ENCODE results near the gene GPRIN1. TPM values are rescaled to one million over a fixed set of nuclear protein-coding genes. Genes with fewer than 3 reads are reported as not detected.
A peak's percentile ranks its signal among the peaks of the same experiment; 100 is the strongest.

Gene GPRIN1
- total RNA-seq, 2 donors from 2014 or later = 1.4 to 2.0 TPM

- Mint-ChIP-seq H3K36me3 (ENCODE audit: insufficient read depth in 2 of 2) (no peaks in the 10 kb centered on the region), H3K4me1 (ENCODE audit: low read depth) (peaks cover 10% of the 10 kb centered on the region), H3K27me3 (ENCODE audit: low read depth) (peaks cover 48% of the 10 kb centered on the region), H3K4me3 (no peak overlapping the region), H3K27ac (no peak overlapping the region), H3K9me3 (no peaks in the 10 kb centered on the region)
- no peak for DNase-seq
- no peak for ATAC-seq (replicated peaks in 1 of 2)
These were observed 27.6 kb upstream of the GPRIN1 start for GRCh38 chr5:176637556-176637955.

- H3K36me3 Mint-ChIP-seq (ENCODE audit: insufficient read depth in 2 of 2) = no peaks in the 10 kb centered on the region
- H3K27me3 Mint-ChIP-seq (ENCODE audit: low read depth) = peaks cover 59% of the 10 kb centered on the region
- H3K4me1 Mint-ChIP-seq (ENCODE audit: low read depth) = peaks cover 10% of the 10 kb centered on the region
- no peak overlapping the region for H3K4me3 Mint-ChIP-seq
- H3K27ac Mint-ChIP-seq = no peak overlapping the region
- ATAC-seq (replicated peaks in 1 of 2) (no peak), DNase-seq (no peak)
- H3K9me3 Mint-ChIP-seq = no peaks in the 10 kb centered on the region
These were observed 26.5 kb upstream of the GPRIN1 start for GRCh38 chr5:176636426-176636825.

DNA sequence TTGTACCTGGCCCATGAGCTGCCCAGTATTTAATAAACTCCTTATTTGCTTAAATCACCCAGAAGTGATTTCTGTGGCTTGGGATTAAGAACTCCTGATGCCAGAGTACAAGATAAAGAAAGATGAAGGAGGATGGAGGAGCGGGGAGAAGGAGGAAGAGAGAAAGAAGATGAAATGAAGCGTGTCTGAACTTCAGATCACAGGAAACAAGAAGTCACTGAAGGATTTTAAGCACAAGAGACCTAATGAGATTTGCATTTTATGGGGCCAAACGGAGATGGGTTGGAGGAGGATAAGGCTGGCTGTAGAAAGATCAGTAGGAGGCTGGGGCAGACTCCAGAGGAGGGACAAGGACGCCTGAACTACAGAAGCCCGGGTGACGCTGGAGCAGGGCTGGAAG lies 23.6 kb upstream of the GPRIN1 start:
- no peak overlapping the region for H3K4me3 Mint-ChIP-seq
- H3K27me3 Mint-ChIP-seq (ENCODE audit: low read depth) = peaks cover 81% of the 10 kb centered on the region
- DNase-seq = no peak
- no peaks in the 10 kb centered on the region for H3K36me3 Mint-ChIP-seq (ENCODE audit: insufficient read depth in 2 of 2)
- ATAC-seq (replicated peaks in 1 of 2) = no peak
- H3K27ac Mint-ChIP-seq = no peak overlapping the region
- H3K9me3 Mint-ChIP-seq = no peaks in the 10 kb centered on the region
- H3K4me1 Mint-ChIP-seq (ENCODE audit: low read depth) = peaks cover 17% of the 10 kb centered on the region

DNA sequence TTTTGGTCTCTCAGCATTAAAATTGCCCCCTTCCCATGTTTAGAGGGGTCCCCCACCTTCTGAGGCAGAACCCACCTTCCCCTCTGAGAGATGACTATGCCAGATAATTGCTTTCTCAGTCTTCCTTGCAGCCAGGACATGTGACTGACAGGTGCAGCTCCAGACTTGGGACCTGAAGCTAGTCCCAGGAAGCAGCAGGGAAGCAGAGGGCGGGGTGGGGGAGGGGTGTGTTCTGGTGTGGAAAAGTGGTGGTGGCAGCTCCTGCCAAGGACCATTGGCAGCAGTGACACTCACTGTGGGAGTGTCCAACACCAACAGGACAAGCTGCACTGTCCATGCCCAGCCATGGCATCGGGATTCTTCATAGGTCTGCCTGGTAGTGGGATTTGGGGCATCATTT lies 22.8 kb upstream of the GPRIN1 start:
- Mint-ChIP-seq H3K4me1 (ENCODE audit: low read depth) (peaks cover 17% of the 10 kb centered on the region), H3K9me3 (no peaks in the 10 kb centered on the region), H3K27me3 (ENCODE audit: low read depth) (peaks cover 81% of the 10 kb centered on the region), H3K27ac (no peak overlapping the region), H3K36me3 (ENCODE audit: insufficient read depth in 2 of 2) (no peaks in the 10 kb centered on the region), H3K4me3 (no peak overlapping the region)
- ATAC-seq (replicated peaks in 1 of 2) (no peak), DNase-seq (no peak)

- no peaks in the 10 kb centered on the region for H3K36me3 Mint-ChIP-seq (ENCODE audit: insufficient read depth in 2 of 2)
- H3K27ac Mint-ChIP-seq = no peak overlapping the region
- peaks cover 17% of the 10 kb centered on the region for H3K4me1 Mint-ChIP-seq (ENCODE audit: low read depth)
- H3K4me3 Mint-ChIP-seq = no peak overlapping the region
- H3K27me3 Mint-ChIP-seq (ENCODE audit: low read depth) = peaks cover 82% of the 10 kb centered on the region
- no peaks in the 10 kb centered on the region for H3K9me3 Mint-ChIP-seq
- no peak for DNase-seq
- ATAC-seq (replicated peaks in 1 of 2) = no peak
These were observed 21.6 kb upstream of the GPRIN1 start for GRCh38 chr5:176631383-176632200.

GRCh38 chr5:176630681-176631222 lies 20.8 kb upstream of the GPRIN1 start:
- no peak for ATAC-seq (replicated peaks in 1 of 2)

GRCh38 chr5:176629853-176630680 lies 20.1 kb upstream of the GPRIN1 start, which contains the start of the genes EIF4E1B and SNCB:
Gene EIF4E1B, plus strand, starts transcription at chr5:176630675. Its CDS starts 12,113 bp downstream, at chr5:176642788.
Gene SNCB, minus strand, starts transcription at chr5:176630534. Its CDS starts 880 bp downstream, at chr5:176629654.
- H3K27ac Mint-ChIP-seq = no peak within 1 kb of the TSS
- no peaks in the 10 kb centered on the region for H3K36me3 Mint-ChIP-seq (ENCODE audit: insufficient read depth in 2 of 2)
- ATAC-seq (replicated peaks in 1 of 2) = peak; percentile 98
- H3K27me3 Mint-ChIP-seq (ENCODE audit: low read depth) = peaks cover 80% of the 10 kb centered on the region
- H3K9me3 Mint-ChIP-seq = no peaks in the 10 kb centered on the region
- peak; percentile 77 for DNase-seq
- H3K4me1 Mint-ChIP-seq (ENCODE audit: low read depth) = peaks cover 17% of the 10 kb centered on the region
- H3K4me3 Mint-ChIP-seq = peak within 1 kb of the TSS; percentile 67 to 74

More at GRCh38 chr5:176630681-176631222, 20.8 kb upstream of the GPRIN1 start:
- Mint-ChIP-seq H3K4me1 (ENCODE audit: low read depth) (peaks cover 17% of the 10 kb centered on the region), H3K9me3 (no peaks in the 10 kb centered on the region), H3K4me3 (peak overlapping the region; percentile 49 to 74), H3K27ac (no peak overlapping the region), H3K27me3 (ENCODE audit: low read depth) (peaks cover 84% of the 10 kb centered on the region), H3K36me3 (ENCODE audit: insufficient read depth in 2 of 2) (no peaks in the 10 kb centered on the region)
- no peak for DNase-seq

GRCh38 chr5:176629317-176629852 lies 19.4 kb upstream of the GPRIN1 start:
- H3K4me3 Mint-ChIP-seq = peak overlapping the region; percentile 63 to 67

GRCh38 chr5:176628406-176629228 lies 18.7 kb upstream of the GPRIN1 start:
- peaks cover 10% of the 10 kb centered on the region for H3K4me1 Mint-ChIP-seq (ENCODE audit: low read depth)
- H3K9me3 Mint-ChIP-seq = no peaks in the 10 kb centered on the region
- DNase-seq = no peak
- peaks cover 75% of the 10 kb centered on the region for H3K27me3 Mint-ChIP-seq (ENCODE audit: low read depth)
- peak overlapping the region in 1 of 2 donors; percentile 10 for H3K4me3 Mint-ChIP-seq
- no peak for ATAC-seq (replicated peaks in 1 of 2)
- H3K36me3 Mint-ChIP-seq (ENCODE audit: insufficient read depth in 2 of 2) = no peaks in the 10 kb centered on the region
- H3K27ac Mint-ChIP-seq = no peak overlapping the region

More at GRCh38 chr5:176629317-176629852, 19.4 kb upstream of the GPRIN1 start:
- Mint-ChIP-seq H3K27me3 (ENCODE audit: low read depth) (peaks cover 77% of the 10 kb centered on the region), H3K9me3 (no peaks in the 10 kb centered on the region), H3K4me1 (ENCODE audit: low read depth) (peaks cover 17% of the 10 kb centered on the region), H3K27ac (no peak overlapping the region), H3K36me3 (ENCODE audit: insufficient read depth in 2 of 2) (no peaks in the 10 kb centered on the region)
- DNase-seq = no peak
- ATAC-seq (replicated peaks in 1 of 2) = no peak

DNA sequence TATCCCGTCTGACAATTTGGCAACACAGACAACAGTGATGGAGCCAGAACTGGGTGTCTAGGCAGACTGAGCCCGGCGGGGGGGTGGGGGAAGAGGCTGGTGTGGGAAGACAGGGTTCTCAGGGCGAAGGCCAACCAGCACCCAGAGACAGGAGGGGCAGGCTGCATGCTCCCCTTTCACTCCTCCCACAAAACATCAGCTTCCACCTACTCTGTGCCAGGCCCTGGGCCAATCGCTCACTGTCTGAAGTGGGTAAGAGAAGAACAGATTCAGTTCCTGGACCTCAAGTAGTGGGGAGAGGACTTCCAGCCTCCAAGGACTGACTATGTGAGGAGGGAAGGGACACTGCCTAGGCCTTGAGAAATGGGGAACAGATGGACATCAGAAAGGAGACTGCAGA lies 17.6 kb upstream of the GPRIN1 start:
- DNase-seq (no peak), ATAC-seq (replicated peaks in 1 of 2) (no peak)
- no peak overlapping the region for H3K4me3 Mint-ChIP-seq
- H3K27ac Mint-ChIP-seq = no peak overlapping the region
- H3K4me1 Mint-ChIP-seq (ENCODE audit: low read depth) = peaks cover 6% of the 10 kb centered on the region
- no peaks in the 10 kb centered on the region for H3K9me3 Mint-ChIP-seq
- H3K27me3 Mint-ChIP-seq (ENCODE audit: low read depth) = peaks cover 71% of the 10 kb centered on the region
- H3K36me3 Mint-ChIP-seq (ENCODE audit: insufficient read depth in 2 of 2) = no peaks in the 10 kb centered on the region

DNA sequence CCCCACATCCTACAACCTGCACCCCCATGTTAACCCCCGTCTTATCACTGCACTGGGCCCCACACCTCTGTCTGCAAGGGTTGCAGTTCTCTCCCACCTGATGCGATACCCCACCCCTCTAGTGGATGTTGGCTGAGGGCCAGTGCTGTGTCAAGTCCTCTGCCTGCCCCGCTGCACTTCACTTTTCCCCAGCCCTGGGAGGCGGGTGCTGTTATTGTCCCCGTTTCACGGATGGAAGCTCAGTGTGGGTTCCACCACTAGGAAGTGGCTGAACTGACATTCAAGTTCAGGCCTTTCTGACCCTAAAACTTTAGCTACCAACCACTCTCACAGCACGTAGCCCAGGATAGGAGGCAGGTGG lies 16.9 kb upstream of the GPRIN1 start:
- H3K4me3 Mint-ChIP-seq = no peak overlapping the region
- peaks cover 72% of the 10 kb centered on the region for H3K27me3 Mint-ChIP-seq (ENCODE audit: low read depth)
- DNase-seq (no peak), ATAC-seq (replicated peaks in 1 of 2) (no peak)
- H3K27ac Mint-ChIP-seq = no peak overlapping the region
- H3K36me3 Mint-ChIP-seq (ENCODE audit: insufficient read depth in 2 of 2) = no peaks in the 10 kb centered on the region
- peaks cover 6% of the 10 kb centered on the region for H3K4me1 Mint-ChIP-seq (ENCODE audit: low read depth)
- H3K9me3 Mint-ChIP-seq = no peaks in the 10 kb centered on the region
